Measurements from ENCODE around the gene ANKS3.

GRCh38 chr16:4679156-4679849 lies 54.8 kb downstream of the ANKS3 start:
- no peak for TF ChIP-seq CTCF (conservative IDR thresholded peaks at IDR 0.05)
- TF ChIP-seq ZFX (IDR thresholded peaks at IDR 0.05), result no peak

All from C4-2B (cell line).